Glomerular visceral epithelial cell (primary cell): ENCODE results near the gene GBX1.

Experiments used
- DNase-seq: peaks from one replicate; pipeline ENCODE4 v3.0.0-alpha.2; 2016; ENCODE audit errors: extremely low spot score

GBX1 gene

GRCh38 chr7:151128144-151128543 lies 39.4 kb downstream of the GBX1 start:
- DNase-seq = no peak

- DNase-seq = no peak
These were observed 40.9 kb downstream of the GBX1 start for GRCh38 chr7:151126491-151127137.

GRCh38 chr7:151125846-151126481 lies 41.5 kb downstream of the GBX1 start:
- DNase-seq = no peak

GRCh38 chr7:151125470-151125845 lies 42.0 kb downstream of the GBX1 start:
- no peak for DNase-seq

- DNase-seq = no peak
These were observed 42.5 kb downstream of the GBX1 start for GRCh38 chr7:151124899-151125399.

- DNase-seq = no peak
These were observed 43.0 kb downstream of the GBX1 start for GRCh38 chr7:151124481-151124880.

DNA sequence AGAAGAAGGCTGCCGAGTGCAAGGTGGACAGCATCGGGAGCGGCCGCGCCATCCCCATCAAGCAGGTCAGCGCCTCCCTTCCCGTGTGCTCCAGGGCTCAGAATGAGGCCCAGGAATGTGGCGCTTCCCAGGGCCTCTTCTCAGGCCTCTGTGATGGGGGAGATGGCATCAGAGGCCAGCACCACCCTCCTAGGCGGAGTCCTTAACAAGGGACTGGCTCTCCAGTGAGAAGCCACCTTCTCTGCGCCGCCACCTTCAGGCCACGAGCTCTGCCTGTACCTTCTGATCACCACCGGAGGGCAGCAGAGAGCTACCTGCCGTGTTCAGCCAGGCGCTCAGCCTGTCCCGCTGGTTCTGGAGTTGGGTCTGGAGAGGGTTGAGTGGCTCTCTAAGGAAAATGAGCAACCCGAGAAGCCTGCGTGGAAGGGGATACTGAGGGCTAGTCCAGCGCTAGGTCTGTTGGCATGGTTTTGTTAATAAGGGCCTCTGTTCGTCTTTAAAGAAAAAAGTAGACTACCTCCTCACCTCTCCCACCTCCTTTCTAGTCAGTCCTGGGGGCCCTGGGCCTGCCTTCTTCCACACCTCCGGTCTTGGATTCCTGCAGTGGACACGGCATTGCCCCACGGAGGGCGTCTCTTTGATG lies 43.6 kb downstream of the GBX1 start:
- DNase-seq = peak; percentile 80

- no peak for DNase-seq
These were observed 44.2 kb downstream of the GBX1 start for GRCh38 chr7:151123158-151123821.

GRCh38 chr7:151122796-151123157 lies 44.7 kb downstream of the GBX1 start:
- DNase-seq = no peak

GRCh38 chr7:151122276-151122675 lies 45.2 kb downstream of the GBX1 start:
- no peak for DNase-seq

- DNase-seq = no peak
These were observed 45.9 kb downstream of the GBX1 start for GRCh38 chr7:151121380-151122170.

DNA sequence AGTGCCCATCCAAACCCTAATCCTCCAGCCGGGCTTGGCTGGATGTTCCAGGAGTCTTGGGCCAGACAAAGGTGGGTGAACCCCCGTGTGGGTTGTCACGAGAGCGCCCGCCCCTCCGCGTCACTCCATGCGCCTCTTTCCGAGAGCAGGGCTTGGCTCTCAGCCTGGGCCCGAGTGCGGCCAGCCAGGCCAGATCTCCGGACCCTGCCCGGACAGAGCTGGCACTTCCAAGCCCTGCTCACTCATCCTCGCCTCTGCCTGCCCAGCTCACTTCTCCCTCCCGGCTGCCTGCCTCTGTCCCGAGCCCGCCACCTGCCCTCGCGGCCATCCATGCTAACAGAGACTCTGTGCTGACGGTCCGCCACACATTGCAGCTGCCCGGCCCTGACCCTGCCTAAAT lies 46.6 kb downstream of the GBX1 start:
- no peak for DNase-seq

DNA sequence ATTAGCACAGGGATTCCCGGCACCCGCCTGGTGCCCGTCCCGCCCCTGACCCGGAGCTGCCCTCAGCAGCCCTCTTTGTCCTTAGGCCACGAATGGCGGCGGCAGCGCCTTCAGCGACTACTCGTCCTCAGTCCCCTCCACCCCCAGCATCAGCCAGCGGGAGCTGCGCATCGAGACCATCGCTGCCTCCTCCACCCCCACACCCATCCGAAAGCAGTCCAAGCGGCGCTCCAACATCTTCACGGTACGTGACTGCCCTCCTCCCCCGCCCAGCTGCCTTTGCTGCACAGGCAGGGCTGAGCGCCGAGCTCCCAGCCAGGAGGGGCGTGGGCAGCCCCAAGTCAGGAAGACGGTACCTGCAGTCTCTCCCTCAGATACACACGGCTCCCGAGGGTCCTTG lies 47.6 kb downstream of the GBX1 start:
- no peak for DNase-seq

- no peak for DNase-seq
These were observed 48.5 kb downstream of the GBX1 start for GRCh38 chr7:151119055-151119415.

GRCh38 chr7:151118108-151119054 lies 49.1 kb downstream of the GBX1 start:
- no peak for DNase-seq

DNA sequence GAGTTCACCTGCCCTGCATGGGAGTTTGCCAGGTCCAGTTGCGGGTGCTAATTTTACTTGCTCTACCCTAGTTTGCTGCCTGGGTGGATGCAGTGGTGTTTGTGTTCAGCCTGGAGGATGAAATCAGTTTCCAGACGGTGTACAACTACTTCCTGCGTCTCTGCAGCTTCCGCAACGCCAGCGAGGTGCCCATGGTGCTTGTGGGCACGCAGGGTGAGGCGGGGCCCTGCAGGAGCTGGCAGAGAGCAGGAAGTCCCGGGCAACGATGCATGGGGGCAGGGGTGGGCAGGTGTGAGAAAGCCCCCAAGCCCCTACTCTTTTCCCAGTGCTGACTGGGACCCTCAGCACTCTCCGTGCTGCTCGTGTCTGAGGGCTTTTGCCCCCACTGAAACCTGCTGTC lies 49.9 kb downstream of the GBX1 start:
- no peak for DNase-seq

DNA sequence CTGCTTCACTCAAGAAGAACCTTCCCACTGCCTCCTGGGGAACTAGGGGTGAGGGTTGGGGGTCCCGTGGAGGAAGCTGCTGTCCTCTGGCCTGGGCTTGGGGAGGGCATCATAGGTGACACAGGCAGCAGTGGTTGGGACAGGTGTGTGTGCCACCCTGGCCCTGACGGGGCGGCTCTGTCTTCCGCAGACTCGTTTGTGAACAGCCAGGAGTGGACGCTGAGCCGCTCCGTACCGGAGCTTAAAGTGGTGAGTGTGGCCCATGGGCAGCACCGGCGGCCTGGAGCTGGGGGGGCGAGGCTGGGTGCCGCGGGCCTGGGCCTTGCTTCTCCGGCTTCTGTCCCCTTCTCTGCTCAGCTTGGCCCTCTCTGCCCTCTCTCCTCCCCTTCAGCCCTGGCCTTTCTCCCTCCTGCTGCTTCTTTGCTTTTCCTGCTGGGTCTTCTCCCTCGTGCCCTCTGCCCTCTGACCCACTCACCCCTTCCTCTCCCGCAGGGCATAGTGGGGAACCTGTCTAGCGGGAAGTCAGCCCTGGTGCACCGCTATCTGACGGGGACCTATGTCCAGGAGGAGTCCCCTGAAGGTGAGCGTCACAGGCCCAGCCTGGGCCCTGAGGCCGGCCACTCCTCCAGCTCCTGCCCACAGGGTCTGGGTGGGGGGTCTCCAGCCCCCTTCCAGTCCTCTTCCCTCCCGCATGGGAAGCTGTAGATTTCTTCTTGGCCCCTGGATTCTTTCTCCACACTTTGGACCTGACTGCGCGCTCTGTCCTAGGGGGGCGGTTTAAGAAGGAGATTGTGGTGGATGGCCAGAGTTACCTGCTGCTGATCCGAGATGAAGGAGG lies 50.7 kb downstream of the GBX1 start:
- no peak for DNase-seq

GRCh38 chr7:151115836-151116418 lies 51.6 kb downstream of the GBX1 start:
- peak; percentile 48 for DNase-seq

- peak; percentile 9 for DNase-seq
These were observed 52.2 kb downstream of the GBX1 start for GRCh38 chr7:151115121-151115835.
